Mesendoderm (in vitro differentiated cells): ENCODE data around the gene DCST2.
"Not testable (repeated sequence)": the region's sequence is repeated elsewhere in the genome, so short reads cannot be mapped to it uniquely, and the experiment has no call there.

ENCODE experiments used
- DNase-seq: peaks from one replicate; pipeline ENCODE4 v3.0.0; 2013
- H2AK5ac ChIP-seq: 2 replicates; pipeline ENCODE4 v1.6.1; 2013; ENCODE audit warnings: low read length, inconsistent platforms
- H2BK120ac ChIP-seq: 2 replicates; pipeline ENCODE4 v1.6.1; 2013; ENCODE audit warnings: low read depth, mild to moderate bottlenecking, low read length, moderate library complexity, mixed read lengths
- H2BK15ac ChIP-seq: replicated peaks from 2 replicates; pipeline ENCODE4 v1.6.1; 2013; ENCODE audit warnings: low read depth, mild to moderate bottlenecking, moderate library complexity
- H2BK5ac ChIP-seq: 2 replicates; pipeline ENCODE4 v1.6.1; 2013; ENCODE audit warnings: low read length, inconsistent platforms
- H3K18ac ChIP-seq: 2 replicates; pipeline ENCODE4 v1.6.1; 2013; ENCODE audit warnings: mild to moderate bottlenecking, low read length, mixed read lengths
- H3K23ac ChIP-seq: one replicate; pipeline ENCODE4 v1.6.1; 2013; ENCODE audit warnings: low read length
- H3K27ac ChIP-seq: 2 replicates; pipeline ENCODE4 v1.5.1; 2013; ENCODE audit warnings: low read depth, mild to moderate bottlenecking, inconsistent platforms, low read length, moderate library complexity
- H3K27me3 ChIP-seq: 2 replicates; pipeline ENCODE4 v1.6.1; 2013; ENCODE audit warnings: low read length, control low read depth, mild to moderate bottlenecking, inconsistent platforms; ENCODE audit not compliant: insufficient read depth, poor library complexity
- H3K36me3 ChIP-seq: 2 replicates; pipeline ENCODE4 v1.6.1; 2013; ENCODE audit warnings: low read length, inconsistent platforms; ENCODE audit not compliant: control insufficient read depth, insufficient read depth
- H3K4ac ChIP-seq: one replicate; pipeline ENCODE4 v1.6.1; 2013; ENCODE audit warnings: low read depth, mild to moderate bottlenecking, low read length, moderate library complexity
- H3K4me1 ChIP-seq: 2 replicates; pipeline ENCODE4 v1.6.1; 2013; ENCODE audit warnings: low read depth, low read length, inconsistent platforms; ENCODE audit not compliant: control insufficient read depth
- H3K4me2 ChIP-seq: 2 replicates; pipeline ENCODE4 v1.6.1; 2013; ENCODE audit warnings: low read length
- H3K4me3 ChIP-seq: 2 replicates; pipeline ENCODE4 v1.5.1; 2013; ENCODE audit warnings: mild to moderate bottlenecking, low read length
- H3K56ac ChIP-seq: one replicate; pipeline ENCODE4 v1.6.1; 2013; ENCODE audit warnings: low read length
- H3K79me1 ChIP-seq: 2 replicates; pipeline ENCODE4 v1.6.1; 2013; ENCODE audit warnings: low read length, inconsistent platforms
- H3K79me2 ChIP-seq: 2 replicates; pipeline ENCODE4 v1.6.1; 2013; ENCODE audit warnings: mild to moderate bottlenecking, low read length; ENCODE audit not compliant: control insufficient read depth, insufficient read depth
- H3K9ac ChIP-seq: 2 replicates; pipeline ENCODE4 v1.6.1; 2013; ENCODE audit warnings: low read length, inconsistent platforms
- H4K5ac ChIP-seq: one replicate; pipeline ENCODE4 v1.6.1; 2013; ENCODE audit warnings: low read length
- H4K8ac ChIP-seq: one replicate; pipeline ENCODE4 v1.6.1; 2013; ENCODE audit warnings: low read depth, mild to moderate bottlenecking, control low read depth, low read length, moderate library complexity
- WGBS: extraction: QIAGEN DNeasy Blood & Tissue Kit; methylation state at CpG from one replicate; pipeline ENCODE4 v1.1.7; 2013; ENCODE audit warnings: low lambda C conversion rate, missing lambda C conversion rate; ENCODE audit not compliant: insufficient coverage; ENCODE audit errors: extremely low coverage; 5-methylcytosine and 5-hydroxymethylcytosine counted together

Gene DCST2

GRCh38 chr1:154982341-154982740, 51.2 kb downstream of the DCST2 start:
- Histone ChIP-seq H3K27me3 (no peaks in the 10 kb centered on the region), H4K5ac (no peak overlapping the region), H3K4me2 (no peak overlapping the region), H3K79me1 (peaks cover 6% of the 10 kb centered on the region), H3K9ac (peak overlapping the region; percentile 70), H2BK120ac (no peak overlapping the region), H3K56ac (peak overlapping the region; percentile 93), H3K4me1 (no peaks in the 10 kb centered on the region), H3K79me2 (peaks cover 30% of the 10 kb centered on the region), H2AK5ac (no peak overlapping the region), H3K4me3 (no peak overlapping the region), H3K18ac (no peak overlapping the region), H2BK5ac (no peak overlapping the region), H2BK15ac (no peak overlapping the region), H3K4ac (no peak overlapping the region), H4K8ac (no peak overlapping the region), H3K27ac (peak overlapping the region; percentile 19), H3K23ac (no peak overlapping the region), H3K36me3 (peaks cover 5% of the 10 kb centered on the region)
- WGBS = no CpG with 5 or more reads among the region's 6 CpGs
- no peak for DNase-seq

GRCh38 chr1:154978360-154978759, 55.2 kb downstream of the DCST2 start:
- Histone ChIP-seq H3K18ac (no peak overlapping the region), H3K4me2 (no peak overlapping the region), H2BK15ac (no peak overlapping the region), H3K27ac (no peak overlapping the region), H3K27me3 (no peaks in the 10 kb centered on the region), H2BK5ac (no peak overlapping the region), H3K36me3 (peaks cover 5% of the 10 kb centered on the region), H3K79me1 (peaks cover 4% of the 10 kb centered on the region), H3K23ac (no peak overlapping the region), H4K5ac (no peak overlapping the region), H2BK120ac (no peak overlapping the region), H4K8ac (no peak overlapping the region), H3K56ac (no peak overlapping the region), H2AK5ac (no peak overlapping the region), H3K9ac (no peak overlapping the region), H3K79me2 (peaks cover 40% of the 10 kb centered on the region), H3K4ac (no peak overlapping the region), H3K4me3 (no peak overlapping the region), H3K4me1 (peaks cover 5% of the 10 kb centered on the region)
- DNase-seq = no peak
- no CpG with 5 or more reads among the region's 3 CpGs for WGBS

- not testable (repeated sequence) for H3K27ac ChIP-seq, H2BK5ac ChIP-seq, H3K4me3 ChIP-seq
Observed at GRCh38 chr1:154977762-154978161, 55.8 kb downstream of the DCST2 start.

GRCh38 chr1:154975409-154976059, 58.0 kb downstream of the DCST2 start:
- Histone ChIP-seq H2BK15ac (no peak overlapping the region), H3K56ac (peak overlapping the region; percentile 98), H3K4me1 (peaks cover 11% of the 10 kb centered on the region), H2AK5ac (peak overlapping the region; percentile 89), H4K8ac (no peak overlapping the region), H3K79me2 (peaks cover 42% of the 10 kb centered on the region), H3K36me3 (peaks cover 5% of the 10 kb centered on the region), H3K4me2 (peak overlapping the region; percentile 55), H3K23ac (peak overlapping the region; percentile 6), H4K5ac (no peak overlapping the region), H3K27me3 (no peaks in the 10 kb centered on the region), H2BK5ac (peak overlapping the region; percentile 61), H2BK120ac (peak overlapping the region; percentile 10), H3K4ac (peak overlapping the region; percentile 43), H3K79me1 (peaks cover 4% of the 10 kb centered on the region), H3K27ac (peak overlapping the region; percentile 95), H3K9ac (peak overlapping the region; percentile 98), H3K4me3 (peak overlapping the region; percentile 92), H3K18ac (peak overlapping the region; percentile 94)
- WGBS = no CpG with 5 or more reads among the region's 24 CpGs
- peak; percentile 71 for DNase-seq

More at GRCh38 chr1:154977762-154978161, 55.8 kb downstream of the DCST2 start:
- not testable (repeated sequence) for H3K4ac ChIP-seq, H3K4me1 ChIP-seq, H4K5ac ChIP-seq, H4K8ac ChIP-seq, H2BK120ac ChIP-seq, H2AK5ac ChIP-seq, H3K9ac ChIP-seq, DNase-seq, H3K79me1 ChIP-seq, H3K56ac ChIP-seq, H2BK15ac ChIP-seq, H3K18ac ChIP-seq, H3K23ac ChIP-seq, H3K27me3 ChIP-seq, H3K4me2 ChIP-seq, H3K36me3 ChIP-seq
- WGBS = no CpG with 5 or more reads among the region's 3 CpGs
- H3K79me2 ChIP-seq = peaks cover 40% of the 10 kb centered on the region

- Histone ChIP-seq H4K8ac (no peak overlapping the region), H3K9ac (peak overlapping the region; percentile 98), H2BK15ac (no peak overlapping the region), H2BK120ac (no peak overlapping the region), H3K23ac (no peak overlapping the region), H3K4me3 (peak overlapping the region; percentile 92), H3K4me2 (peak overlapping the region; percentile 55), H3K27me3 (no peaks in the 10 kb centered on the region), H3K27ac (peak overlapping the region; percentile 95), H3K4me1 (peaks cover 11% of the 10 kb centered on the region), H3K56ac (peak overlapping the region; percentile 98), H3K36me3 (peaks cover 5% of the 10 kb centered on the region), H3K4ac (peak overlapping the region; percentile 88), H2BK5ac (peak overlapping the region; percentile 95), H3K79me1 (peaks cover 4% of the 10 kb centered on the region), H3K79me2 (peaks cover 48% of the 10 kb centered on the region), H4K5ac (no peak overlapping the region), H3K18ac (peak overlapping the region; percentile 94), H2AK5ac (no peak overlapping the region)
- WGBS = no CpG with 5 or more reads among the region's 30 CpGs
- DNase-seq = peak; percentile 98
Observed at GRCh38 chr1:154974808-154975408, 58.7 kb downstream of the DCST2 start.
